GM18868 (cell line): ENCODE results near the gene C9orf50.

Experiments used
- ATAC-seq: cut with Tn5 transposase; IDR thresholded peaks from one replicate; pipeline ENCODE4 v1.9.1; 2021; ENCODE audit warnings: mild to moderate bottlenecking, moderate library complexity; ENCODE audit not compliant: unreplicated experiment

C9orf50 gene

GRCh38 chr9:129572517-129572916, 48.4 kb downstream of the C9orf50 start:
- ATAC-seq = no peak

GRCh38 chr9:129572052-129572425, 48.9 kb downstream of the C9orf50 start:
- no peak for ATAC-seq

GRCh38 chr9:129571298-129572051, 49.4 kb downstream of the C9orf50 start:
- no peak for ATAC-seq

- no peak for ATAC-seq
These were observed 50.2 kb downstream of the C9orf50 start for GRCh38 chr9:129570450-129571297.

- ATAC-seq = no peak
These were observed 51.1 kb downstream of the C9orf50 start for GRCh38 chr9:129569502-129570449.

- ATAC-seq = no peak
These were observed 52.1 kb downstream of the C9orf50 start for GRCh38 chr9:129568560-129569501.

- no peak for ATAC-seq
These were observed 52.9 kb downstream of the C9orf50 start for GRCh38 chr9:129567842-129568559.

- ATAC-seq = no peak
These were observed 53.6 kb downstream of the C9orf50 start for GRCh38 chr9:129567329-129567728.

GRCh38 chr9:129566563-129567266, 54.2 kb downstream of the C9orf50 start:
- ATAC-seq = no peak

- ATAC-seq = no peak
These were observed 58.0 kb downstream of the C9orf50 start for GRCh38 chr9:129562917-129563316.

- ATAC-seq = no peak
These were observed 58.4 kb downstream of the C9orf50 start for GRCh38 chr9:129562514-129562913.
